ENCODE results near the gene GSTM2. TPM values are rescaled to one million over a fixed set of nuclear protein-coding genes. Genes with fewer than 3 reads are reported as not detected.
"Not testable (repeated sequence)": the region's sequence is repeated elsewhere in the genome, so short reads cannot be mapped to it uniquely, and the experiment has no call there.

GSTM2 gene
- total and polyA plus RNA-seq, 2 donors (not counting 3 experiments of a cell fraction or from before 2014, with no cell fraction given), result 21.5 to 23.6 TPM

- no peak overlapping the region for H3K4me3 ChIP-seq (replicated peaks in 1 of 3; ENCODE audit: insufficient read depth in 1 of 3, low read depth in 1 of 3, low read length in 3 of 3)
- no peaks in the 10 kb centered on the region for H4K20me1 ChIP-seq (replicated peaks; ENCODE audit: control insufficient read depth, extremely low read depth, insufficient read depth, low read length)
- no peak for TF ChIP-seq POLR2A (IDR thresholded peaks at IDR 0.05; ENCODE audit: low read depth, low read length)
- TF ChIP-seq MYC (IDR thresholded peaks at IDR 0.05; ENCODE audit: low read depth, low read length), result no peak
- no peaks in the 10 kb centered on the region for H3K9me3 ChIP-seq (replicated peaks; ENCODE audit: control insufficient read depth, insufficient read depth, low read length)
- ChIA-PET CTCF (interaction anchor here (1.0 to 1.1 kb wide), 2 partner anchors 31 to 314 kb away, joined by 5 read pairs; partner anchors contain the start of gene AHCYL1), POLR2A (no interaction called here)
- peaks cover 5% of the 10 kb centered on the region for H3K4me1 ChIP-seq (ENCODE audit: control insufficient read depth, extremely low read depth, insufficient read depth, low read length)
- H2AFZ ChIP-seq (ENCODE audit: low read depth, low read length), result no peak overlapping the region
- no peaks in the 10 kb centered on the region for H3K36me3 ChIP-seq (ENCODE audit: control insufficient read depth in 2 of 2, extremely low read depth in 1 of 2, insufficient read depth in 2 of 2, low read length in 2 of 2)
- dilution Hi-C loops (cut with MboI; ENCODE audit: extremely low pct_ligation_motif_present, low sequenced_read_pairs) (no loop called here), intact Hi-C loops (cut with micrococcal nuclease) (no loop called here)
- H3K27ac ChIP-seq (ENCODE audit: insufficient read depth, low read depth, low read length), result no peak overlapping the region
- no peak overlapping the region for H3K9ac ChIP-seq (replicated peaks; ENCODE audit: extremely low read depth, insufficient read depth, low read length)
- no peaks in the 10 kb centered on the region for H3K79me2 ChIP-seq (ENCODE audit: control insufficient read depth, insufficient read depth, low read length)
- H3K9me1 ChIP-seq (replicated peaks; ENCODE audit: control insufficient read depth, extremely low read depth, insufficient read depth, low read length), result no peaks in the 10 kb centered on the region
- peak; percentile 0 for DNase-seq (ENCODE audit: low read depth, low spot score)
- FAIRE-seq, result no peak
- H3K27me3 ChIP-seq (ENCODE audit: control insufficient read depth in 2 of 2, insufficient read depth in 2 of 2, low read length in 2 of 2), result no peaks in the 10 kb centered on the region
- BruUV-seq (replicated peaks), result no TSS peak
- no peak overlapping the region for H3K4me2 ChIP-seq (ENCODE audit: insufficient read depth, low read length)
These were observed 3.2 kb downstream of the GSTM2 start for GRCh38 chr1:109671067-109671466.

DNA sequence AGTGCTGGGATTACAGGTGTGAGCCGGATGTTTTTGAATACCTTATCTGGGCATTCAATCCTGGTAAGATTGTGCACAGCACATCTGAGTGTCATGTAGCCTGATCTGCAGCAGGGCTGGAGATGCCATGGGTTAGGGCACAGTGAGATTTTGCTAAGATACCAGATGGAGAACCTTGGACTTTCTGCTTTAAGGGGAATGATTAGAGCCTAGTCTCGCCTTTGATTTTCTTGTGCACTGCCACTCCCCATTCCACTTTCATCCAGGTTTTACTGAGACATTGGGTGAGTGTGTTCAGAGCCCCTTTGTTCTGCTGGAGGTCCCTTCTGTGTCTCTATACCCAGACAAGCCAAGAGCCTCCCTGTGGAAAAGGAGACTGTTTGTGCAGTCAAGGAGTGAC lies 6.0 kb downstream of the GSTM2 start:
- H3K4me2 ChIP-seq (ENCODE audit: insufficient read depth, low read length); H3K4me1 ChIP-seq (ENCODE audit: control insufficient read depth, extremely low read depth, insufficient read depth, low read length); H3K4me3 ChIP-seq (replicated peaks in 1 of 3; ENCODE audit: insufficient read depth in 1 of 3, low read depth in 1 of 3, low read length in 3 of 3); H4K20me1 ChIP-seq (replicated peaks; ENCODE audit: control insufficient read depth, extremely low read depth, insufficient read depth, low read length); POLR2A ChIA-PET; dilution Hi-C loops (cut with MboI; ENCODE audit: extremely low pct_ligation_motif_present, low sequenced_read_pairs); H3K27ac ChIP-seq (ENCODE audit: insufficient read depth, low read depth, low read length); H3K9me3 ChIP-seq (replicated peaks; ENCODE audit: control insufficient read depth, insufficient read depth, low read length); H3K79me2 ChIP-seq (ENCODE audit: control insufficient read depth, insufficient read depth, low read length); H3K9ac ChIP-seq (replicated peaks; ENCODE audit: extremely low read depth, insufficient read depth, low read length); H3K27me3 ChIP-seq (ENCODE audit: control insufficient read depth in 2 of 2, insufficient read depth in 2 of 2, low read length in 2 of 2); H3K9me1 ChIP-seq (replicated peaks; ENCODE audit: control insufficient read depth, extremely low read depth, insufficient read depth, low read length); FAIRE-seq; H3K36me3 ChIP-seq (ENCODE audit: control insufficient read depth in 2 of 2, extremely low read depth in 1 of 2, insufficient read depth in 2 of 2, low read length in 2 of 2); H2AFZ ChIP-seq (ENCODE audit: low read depth, low read length); BruUV-seq (replicated peaks); intact Hi-C loops (cut with micrococcal nuclease); CTCF ChIA-PET: not testable (repeated sequence)
- DNase-seq (ENCODE audit: low read depth, low spot score), result peak; percentile 0

- POLR2A ChIA-PET; H2AFZ ChIP-seq (ENCODE audit: low read depth, low read length); H3K9me1 ChIP-seq (replicated peaks; ENCODE audit: control insufficient read depth, extremely low read depth, insufficient read depth, low read length); H3K9ac ChIP-seq (replicated peaks; ENCODE audit: extremely low read depth, insufficient read depth, low read length); H3K4me1 ChIP-seq (ENCODE audit: control insufficient read depth, extremely low read depth, insufficient read depth, low read length); dilution Hi-C loops (cut with MboI; ENCODE audit: extremely low pct_ligation_motif_present, low sequenced_read_pairs); BruUV-seq (replicated peaks); FAIRE-seq; H3K36me3 ChIP-seq (ENCODE audit: control insufficient read depth in 2 of 2, extremely low read depth in 1 of 2, insufficient read depth in 2 of 2, low read length in 2 of 2); H3K4me3 ChIP-seq (replicated peaks in 1 of 3; ENCODE audit: insufficient read depth in 1 of 3, low read depth in 1 of 3, low read length in 3 of 3); H3K79me2 ChIP-seq (ENCODE audit: control insufficient read depth, insufficient read depth, low read length); H3K27me3 ChIP-seq (ENCODE audit: control insufficient read depth in 2 of 2, insufficient read depth in 2 of 2, low read length in 2 of 2); H4K20me1 ChIP-seq (replicated peaks; ENCODE audit: control insufficient read depth, extremely low read depth, insufficient read depth, low read length); H3K9me3 ChIP-seq (replicated peaks; ENCODE audit: control insufficient read depth, insufficient read depth, low read length); H3K27ac ChIP-seq (ENCODE audit: insufficient read depth, low read depth, low read length); CTCF ChIA-PET; intact Hi-C loops (cut with micrococcal nuclease); H3K4me2 ChIP-seq (ENCODE audit: insufficient read depth, low read length): not testable (repeated sequence)
- peak; percentile 0 for DNase-seq (ENCODE audit: low read depth, low spot score)
These were observed 9.0 kb downstream of the GSTM2 start for GRCh38 chr1:109676683-109677381.
